Stimulated activated CD4-positive, alpha-beta T cell treated with anti-CD3 and anti-CD28 coated beads, TNF-alpha, amount 100 ng/mL, for 48 hours (primary cell): ENCODE measurements around the gene CLASP2.
"Not testable (repeated sequence)": the region's sequence is repeated elsewhere in the genome, so short reads cannot be mapped to it uniquely, and the experiment has no call there.

Experiments
- DNase-seq, 3 donors: peaks; one replicate each; pipeline ENCODE4 v3.0.0-alpha.2; 2020; ENCODE audit warnings: low read depth in 3 of 3

CLASP2 gene

GRCh38 chr3:33717866-33718594 lies at the start of gene CLASP2:
TSS of gene CLASP2 (minus strand) at chr3:33718254. CDS start at chr3:33718002, 252 bp downstream.
- DNase-seq, result peak; percentile 57 to 80 (median 70)

- DNase-seq, result no peak
Observed at GRCh38 chr3:33758864-33759263, 40.8 kb upstream of the CLASP2 start.

GRCh38 chr3:33758281-33758680 lies 40.2 kb upstream of the CLASP2 start:
- no peak for DNase-seq

GRCh38 chr3:33754391-33754790 lies 36.3 kb upstream of the CLASP2 start:
- not testable (repeated sequence) for DNase-seq

GRCh38 chr3:33751336-33751735 lies 33.3 kb upstream of the CLASP2 start:
- DNase-seq, result no peak

GRCh38 chr3:33750211-33750548 lies 32.1 kb upstream of the CLASP2 start:
- DNase-seq, result no peak

GRCh38 chr3:33749546-33750210 lies 31.6 kb upstream of the CLASP2 start:
- DNase-seq, result no peak

GRCh38 chr3:33746416-33747116 lies 28.5 kb upstream of the CLASP2 start:
- DNase-seq, result no peak

GRCh38 chr3:33737146-33737545 lies 19.1 kb upstream of the CLASP2 start:
- DNase-seq, result no peak

- peak in 1 of 3 donors; percentile 10 for DNase-seq
Observed at GRCh38 chr3:33732394-33732793, 14.3 kb upstream of the CLASP2 start.

GRCh38 chr3:33729993-33730392 lies 11.9 kb upstream of the CLASP2 start:
- DNase-seq, result no peak

GRCh38 chr3:33724256-33724655 lies 6.2 kb upstream of the CLASP2 start:
- DNase-seq, result no peak

GRCh38 chr3:33722626-33723370 lies 4.7 kb upstream of the CLASP2 start:
- no peak for DNase-seq

- no peak for DNase-seq
Observed at GRCh38 chr3:33722191-33722590, 4.1 kb upstream of the CLASP2 start.

GRCh38 chr3:33718595-33718907 lies 497 bp upstream of the CLASP2 start:
- no peak for DNase-seq

GRCh38 chr3:33717616-33717865 lies 513 bp downstream of the CLASP2 start:
- DNase-seq, result peak; percentile 21 to 53 (median 26)

GRCh38 chr3:33716227-33716626 lies 1.8 kb downstream of the CLASP2 start:
- no peak for DNase-seq

- no peak for DNase-seq
Observed at GRCh38 chr3:33711100-33711499, 7.0 kb downstream of the CLASP2 start.

- DNase-seq, result no peak
Observed at GRCh38 chr3:33706056-33706455, 12.0 kb downstream of the CLASP2 start.

- no peak for DNase-seq
Observed at GRCh38 chr3:33704891-33705290, 13.2 kb downstream of the CLASP2 start.

GRCh38 chr3:33699275-33699674 lies 18.8 kb downstream of the CLASP2 start:
- no peak for DNase-seq

GRCh38 chr3:33694944-33695343 lies 23.1 kb downstream of the CLASP2 start:
- DNase-seq, result no peak

- no peak for DNase-seq
Observed at GRCh38 chr3:33690341-33690740, 27.7 kb downstream of the CLASP2 start.
